Gastrocnemius medialis (tissue), 4 donors: ENCODE results near the gene NRDE2.

Experiments used
- POLR2A ChIP-seq, 2 donors: fragments of 450-650 bp; IDR thresholded peaks; one replicate each; pipeline ENCODE4 v1.6.1; 2017; ENCODE audit warnings: antibody characterized with exemption in 2 of 2, mild to moderate bottlenecking in 2 of 2, moderate library complexity in 2 of 2
- TF ChIP-seq, protein P1 (sequence below), 5 experiments: fragments of 450-650 bp in 3 of 5; fragments of 200-600 bp in 2 of 5; sonication (generic) in 2 of 5; IDR thresholded peaks in 4 of 5; conservative IDR thresholded peaks in 1 of 5; 1 replicate in 4 of 5; 2 replicates in 1 of 5; pipeline ENCODE4 v1.5.1; 2016 to 2019; ENCODE audit warnings: antibody characterized with exemption in 5 of 5, mild to moderate bottlenecking in 3 of 5, moderate library complexity in 3 of 5

DNA sequence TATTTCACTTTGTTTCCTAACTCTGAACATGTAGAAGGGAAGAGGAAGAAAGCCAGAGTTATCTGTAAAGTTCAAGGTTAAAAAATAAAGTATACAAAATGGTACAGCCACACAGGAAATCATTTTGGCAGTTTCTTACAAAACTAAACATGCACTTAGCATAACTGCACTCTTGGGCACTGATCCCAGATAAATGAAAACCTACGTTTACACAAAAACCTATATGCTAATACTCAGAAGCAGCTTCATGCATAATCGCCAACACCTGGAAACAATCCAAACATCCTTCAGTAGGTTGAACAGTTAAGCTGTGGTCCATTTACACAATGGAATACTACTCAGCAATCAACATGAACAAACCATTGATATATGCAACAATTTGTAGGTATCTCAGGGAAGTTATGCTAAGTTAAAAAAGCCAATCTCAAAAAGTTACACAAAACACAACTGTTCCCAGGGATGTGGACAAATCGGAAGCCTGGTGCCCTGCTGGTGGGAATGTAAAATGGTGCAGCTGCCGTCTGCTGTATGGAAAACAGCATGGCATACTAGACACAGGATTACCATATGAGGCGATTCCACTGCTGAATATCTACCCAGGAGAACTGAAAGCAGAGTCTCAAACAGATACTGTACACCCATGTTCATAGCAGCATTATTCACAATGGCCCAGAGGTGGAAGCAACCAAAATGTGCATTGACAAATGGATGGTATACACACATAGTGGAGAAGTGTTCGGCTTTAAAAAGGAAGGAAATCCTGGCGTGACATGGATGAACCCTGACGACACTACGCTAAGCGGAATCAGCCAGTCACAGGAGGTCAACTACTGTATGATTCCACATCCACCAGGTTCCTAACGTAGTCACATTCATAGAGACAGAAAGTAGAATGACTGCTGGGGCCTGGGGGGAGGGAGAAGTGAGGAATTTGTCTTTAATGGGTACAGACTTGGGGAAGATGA lies 37.7 kb downstream of the NRDE2 start:
- TF ChIP-seq, protein P1, sequence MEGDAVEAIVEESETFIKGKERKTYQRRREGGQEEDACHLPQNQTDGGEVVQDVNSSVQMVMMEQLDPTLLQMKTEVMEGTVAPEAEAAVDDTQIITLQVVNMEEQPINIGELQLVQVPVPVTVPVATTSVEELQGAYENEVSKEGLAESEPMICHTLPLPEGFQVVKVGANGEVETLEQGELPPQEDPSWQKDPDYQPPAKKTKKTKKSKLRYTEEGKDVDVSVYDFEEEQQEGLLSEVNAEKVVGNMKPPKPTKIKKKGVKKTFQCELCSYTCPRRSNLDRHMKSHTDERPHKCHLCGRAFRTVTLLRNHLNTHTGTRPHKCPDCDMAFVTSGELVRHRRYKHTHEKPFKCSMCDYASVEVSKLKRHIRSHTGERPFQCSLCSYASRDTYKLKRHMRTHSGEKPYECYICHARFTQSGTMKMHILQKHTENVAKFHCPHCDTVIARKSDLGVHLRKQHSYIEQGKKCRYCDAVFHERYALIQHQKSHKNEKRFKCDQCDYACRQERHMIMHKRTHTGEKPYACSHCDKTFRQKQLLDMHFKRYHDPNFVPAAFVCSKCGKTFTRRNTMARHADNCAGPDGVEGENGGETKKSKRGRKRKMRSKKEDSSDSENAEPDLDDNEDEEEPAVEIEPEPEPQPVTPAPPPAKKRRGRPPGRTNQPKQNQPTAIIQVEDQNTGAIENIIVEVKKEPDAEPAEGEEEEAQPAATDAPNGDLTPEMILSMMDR (IDR thresholded peaks at IDR 0.05 in 4 of 5, conservative IDR thresholded peaks at IDR 0.05 in 1 of 5): no peak
- TF ChIP-seq POLR2A (IDR thresholded peaks at IDR 0.05): no peak
